Right ventricle myocardium superior (tissue), 1 donor: ENCODE measurements around the gene CACNA1F. TPM values are rescaled to one million over a fixed set of nuclear protein-coding genes. Genes with fewer than 3 reads are reported as not detected.
A peak's percentile ranks its signal among the peaks of the same experiment; 100 is the strongest.

Experiments
- ATAC-seq: fragments of 200-7000 bp; cut with Tn5 transposase; one replicate; pipeline ENCODE4 v1.9.1; 2020; ENCODE audit warnings: mild to moderate bottlenecking; ENCODE audit not compliant: poor library complexity
- DNase-seq: peaks from one replicate; pipeline ENCODE4 v3.0.0-alpha.2; 2020
- intact Hi-C: fragments of 100-400 bp; cut with DNase I; formaldehyde crosslinking; loops from one replicate; pipeline ENCODE4 v1.11.2; 2022
- total RNA-seq: library from RNA; stranded (reverse); fragmentation: NEBNext Ultra II Directional; extraction: Animal tissue kit (Norgen Biotek cat#: 25700); gene quantifications from one replicate; pipeline ENCODE4 v1.2.1, GENCODE V29; 2021
- donor health status: DM: no; HTN: yes; CAD: no; lungs with severe emphysema.

The CACNA1F gene
- total RNA-seq, 1 donor from 2014 or later, result 0.11 TPM

DNA sequence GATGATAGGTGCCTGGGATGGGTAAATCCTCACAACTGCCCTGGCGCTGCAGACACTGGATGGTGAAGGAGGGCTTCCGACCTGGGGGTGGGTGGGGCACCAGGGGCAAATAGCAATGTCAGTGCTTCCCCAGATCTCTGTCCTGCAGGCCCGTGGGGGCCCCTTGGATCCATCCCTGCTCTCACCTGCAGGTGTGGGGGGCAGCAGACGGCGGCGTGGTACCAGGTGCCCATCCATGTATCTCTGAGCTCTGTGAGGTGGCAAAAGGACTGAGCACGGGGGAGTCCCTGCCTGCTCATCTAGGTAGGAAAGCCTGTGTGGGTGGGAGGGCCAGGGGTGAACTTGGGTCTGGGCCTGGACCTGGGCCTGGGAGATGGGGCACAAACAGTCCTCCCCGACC lies 26.6 kb downstream of the CACNA1F start:
- intact Hi-C loops, result no loop called here
- DNase-seq, result no peak
- no peak for ATAC-seq

DNA sequence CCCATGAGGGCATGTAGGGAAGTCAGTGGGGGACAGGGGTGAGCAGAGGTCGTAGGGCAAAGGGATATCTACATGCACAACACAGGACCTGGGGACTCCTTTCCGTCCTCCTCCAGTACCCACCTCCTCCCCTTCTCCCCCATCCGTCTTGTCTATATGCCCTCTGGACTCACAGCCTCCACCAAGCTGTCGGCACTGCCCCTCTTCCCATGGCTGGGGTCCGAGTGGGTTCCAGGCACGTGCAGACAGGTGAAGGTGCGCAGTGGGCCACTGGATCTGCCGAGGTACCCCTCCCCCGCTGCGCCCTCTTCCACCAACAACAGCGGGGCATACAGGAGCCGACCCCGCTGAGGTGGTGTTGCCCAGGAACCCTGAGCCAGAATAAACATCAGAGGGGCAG lies 27.7 kb downstream of the CACNA1F start:
- intact Hi-C loops, result no loop called here
- ATAC-seq, result no peak
- no peak for DNase-seq

DNA sequence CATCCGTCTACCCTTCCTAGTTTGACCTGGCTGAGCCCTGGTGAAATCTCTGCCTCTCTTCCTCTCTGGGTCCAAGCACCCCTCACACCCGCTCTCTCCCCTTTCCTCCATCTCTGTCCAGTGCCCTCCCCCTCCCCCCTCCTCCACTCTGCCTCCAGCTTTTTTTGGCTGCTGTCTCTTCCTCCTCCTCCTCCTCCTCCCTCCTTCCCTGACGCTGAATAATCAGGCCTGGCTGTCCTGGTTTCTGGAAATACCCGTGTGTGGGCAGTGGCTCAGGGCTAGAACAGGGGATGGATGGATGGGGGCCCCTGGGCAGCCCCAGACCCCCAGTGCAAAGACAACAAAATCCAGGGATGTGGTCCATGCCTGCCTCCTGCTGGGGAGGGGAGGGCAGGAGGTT lies 28.4 kb downstream of the CACNA1F start:
- ATAC-seq (no peak), DNase-seq (no peak)
- intact Hi-C loops, result no loop called here

DNA sequence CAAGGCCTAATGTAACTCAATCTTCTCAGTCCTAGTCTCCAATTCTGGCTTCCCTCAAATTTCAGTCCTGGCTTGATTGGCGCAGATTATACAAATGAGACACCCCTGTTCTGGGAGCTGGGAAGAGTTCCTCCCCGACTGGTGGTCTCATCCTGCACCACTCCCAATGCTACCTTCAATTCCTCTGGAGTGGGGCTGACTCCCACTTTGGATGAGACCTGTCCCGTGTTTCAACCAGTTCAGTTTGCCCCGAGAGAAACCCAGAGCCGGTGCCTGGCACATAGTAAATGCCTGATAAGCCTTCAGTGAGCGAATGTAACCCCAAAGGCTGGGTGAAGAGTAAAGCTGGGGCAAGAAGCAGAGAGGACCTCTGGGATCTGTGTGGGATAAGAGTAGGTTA lies 29.1 kb downstream of the CACNA1F start:
- DNase-seq, result no peak
- intact Hi-C loops, result no loop called here
- ATAC-seq, result no peak

DNA sequence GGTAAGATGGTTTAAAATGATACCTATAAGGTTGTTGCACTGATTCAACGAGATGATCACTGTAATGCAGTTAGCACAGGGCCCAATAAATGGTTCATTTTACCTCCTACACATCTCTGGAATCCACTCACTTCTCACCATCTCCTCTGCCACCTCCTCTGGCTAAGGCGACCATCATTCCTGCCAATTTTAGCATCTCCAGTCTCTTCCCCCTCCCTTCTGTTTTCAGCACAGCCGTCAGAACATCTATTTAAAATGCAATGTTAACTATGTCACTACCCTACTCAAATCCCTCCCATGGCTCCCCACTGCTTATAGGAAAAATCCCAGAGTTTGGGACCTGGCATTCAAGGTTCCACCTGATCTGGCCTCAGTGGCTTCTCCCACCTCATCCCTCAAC lies 29.6 kb downstream of the CACNA1F start:
- intact Hi-C loops, result no loop called here
- ATAC-seq, result no peak
- no peak for DNase-seq

DNA sequence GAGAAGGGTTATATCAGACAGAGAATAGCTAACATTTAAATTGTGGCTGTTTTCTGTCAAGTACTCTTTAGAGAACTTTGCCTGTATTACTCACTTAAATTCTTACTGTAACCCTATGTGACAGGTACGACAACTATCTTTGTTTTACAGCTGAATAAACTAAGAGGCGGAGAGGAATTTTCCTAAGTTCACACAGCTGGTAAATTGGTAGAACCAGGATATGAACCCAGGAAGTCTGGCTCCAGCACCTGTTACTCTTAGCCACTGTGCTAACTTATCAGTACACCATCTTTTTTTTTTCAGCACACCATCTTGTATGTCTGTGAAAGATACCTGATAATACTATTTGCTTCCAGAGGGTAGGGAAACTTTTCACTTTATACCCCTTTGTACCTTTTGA lies 31.1 kb downstream of the CACNA1F start:
- ATAC-seq (no peak), DNase-seq (no peak)
- intact Hi-C loops, result no loop called here

DNA sequence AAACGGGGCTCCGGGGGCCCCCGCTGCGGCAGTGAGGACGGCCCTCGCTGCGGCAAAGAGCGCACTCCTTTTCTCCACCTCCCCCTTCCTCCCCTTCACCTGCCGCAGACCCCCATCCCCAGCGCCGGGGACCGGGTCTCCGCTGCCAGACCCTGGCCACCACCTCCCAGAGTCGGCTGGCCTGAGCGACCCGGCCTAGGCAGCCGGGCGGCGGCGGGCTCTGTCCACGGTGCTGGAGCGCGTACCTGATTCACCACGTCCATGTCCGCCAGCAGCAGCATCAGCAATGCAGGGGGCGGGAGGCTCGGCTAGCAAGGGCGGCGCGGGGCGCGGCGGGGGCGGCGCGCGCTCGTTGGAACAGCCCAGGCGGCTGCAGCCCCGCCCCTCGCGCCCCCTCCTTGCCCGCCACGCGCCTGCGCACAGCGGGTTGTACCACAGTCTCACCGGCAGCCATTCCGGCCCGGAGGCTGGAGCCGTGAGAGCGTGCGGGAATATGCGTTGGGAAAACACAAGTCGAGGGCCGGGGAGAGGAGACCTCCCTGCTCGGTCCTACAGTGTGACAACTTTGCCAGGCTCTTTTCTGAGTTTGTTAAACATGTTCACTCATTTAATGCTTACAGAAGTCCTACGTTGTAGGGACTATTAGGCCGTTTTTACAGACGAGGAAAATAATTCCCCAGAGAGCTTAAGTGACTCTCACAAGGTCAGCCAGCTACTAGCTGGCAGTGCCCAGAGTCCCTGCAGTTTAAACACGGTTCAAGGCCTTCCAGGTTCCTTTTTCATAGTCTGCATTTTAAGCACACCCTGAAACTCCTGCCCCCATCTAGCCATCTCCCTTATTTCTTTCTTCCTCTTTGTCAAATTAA lies 33.0 kb downstream of the CACNA1F start, which contains the start of gene SYP:
Gene SYP, minus strand, starts transcription at position 288 of the 866 bp plus-strand sequence. Its CDS starts 7 bp downstream, at position 281.
- ATAC-seq, result peak; percentile 98
- DNase-seq, result peak; percentile 93
- intact Hi-C loops, result no loop called here

DNA sequence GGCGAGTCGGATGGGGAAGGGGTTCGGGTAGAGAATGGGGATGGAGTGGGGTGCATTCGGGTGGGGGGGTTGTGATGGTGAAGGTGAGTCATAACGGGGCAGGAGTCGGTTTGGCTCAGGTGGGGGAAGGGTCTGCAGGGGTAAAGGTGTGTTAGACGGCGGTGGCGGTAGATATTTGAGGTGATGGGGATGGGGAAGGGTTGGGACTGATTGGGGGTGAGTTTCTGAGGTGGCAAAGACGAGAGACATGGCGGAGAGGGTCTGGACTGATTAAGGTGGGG lies 33.9 kb downstream of the CACNA1F start:
- ATAC-seq, result no peak
- DNase-seq, result no peak
- intact Hi-C loops, result no loop called here

DNA sequence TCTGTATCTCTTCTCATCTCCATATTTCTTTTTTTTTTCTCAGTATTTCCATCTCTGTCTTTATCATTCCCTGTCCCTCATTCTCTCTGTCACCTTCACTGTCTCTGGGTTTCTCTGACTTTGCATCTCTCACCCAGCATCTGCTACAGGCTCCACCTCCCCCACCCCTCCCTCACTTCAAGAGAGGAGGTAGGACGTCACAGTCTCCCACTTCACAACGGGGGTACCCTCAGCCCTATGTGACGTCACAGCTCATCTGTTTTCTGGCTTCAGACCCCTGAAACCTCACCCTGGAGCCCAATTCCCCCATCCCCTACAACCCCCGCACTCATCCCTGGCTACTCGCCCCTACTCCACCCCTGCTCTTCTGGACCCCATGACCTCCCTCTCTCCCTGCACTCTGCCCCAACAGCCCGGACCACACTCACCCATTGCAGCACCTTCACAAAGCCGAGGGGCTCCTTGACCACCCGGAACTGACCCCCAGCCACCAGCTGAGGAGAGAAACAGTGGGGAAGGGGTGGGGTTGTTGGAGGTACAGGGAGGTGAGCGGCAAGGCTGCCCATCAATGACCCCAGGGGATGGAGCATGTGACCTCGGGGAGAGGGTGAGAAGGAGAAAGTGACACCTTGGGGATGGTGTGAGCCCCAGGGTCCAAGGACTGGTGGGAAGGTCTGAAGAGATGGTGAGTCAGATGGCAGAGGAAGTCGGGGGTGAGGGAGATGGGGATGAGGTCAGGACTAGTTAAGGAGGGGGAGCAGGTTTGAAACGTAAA lies 34.4 kb downstream of the CACNA1F start:
- no peak for ATAC-seq
- intact Hi-C loops, result no loop called here

DNA sequence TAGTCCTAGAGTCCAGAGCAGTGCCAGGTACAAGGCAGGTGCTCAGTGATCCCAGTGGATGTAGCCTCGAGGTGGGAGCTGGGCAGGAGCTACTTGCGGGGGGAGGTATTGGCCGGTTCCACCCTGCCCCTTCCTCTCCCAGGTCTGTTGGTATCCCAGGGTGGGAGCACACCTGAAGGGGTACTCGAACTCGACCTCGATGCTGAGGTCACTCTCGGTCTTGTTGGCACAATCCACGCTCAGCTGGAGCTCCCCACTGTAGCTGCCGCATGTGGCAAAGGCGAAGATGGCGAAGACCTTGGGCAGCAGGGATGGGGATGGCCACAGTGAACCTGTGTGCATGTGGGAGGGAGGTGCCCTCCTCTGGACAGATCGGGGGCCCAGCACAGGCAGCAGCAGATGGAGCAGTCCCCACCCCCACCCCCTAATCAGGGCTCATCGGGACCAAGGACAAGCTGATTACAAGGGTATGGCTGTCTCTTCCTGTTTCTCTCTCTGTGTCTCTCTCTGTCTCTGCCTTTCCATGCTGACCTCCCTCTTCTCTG lies 35.5 kb downstream of the CACNA1F start:
- ATAC-seq (no peak), DNase-seq (no peak)
- intact Hi-C loops, result no loop called here

More for the DNA sequence above, 34.4 kb downstream of the CACNA1F start:
- no peak for DNase-seq

DNA sequence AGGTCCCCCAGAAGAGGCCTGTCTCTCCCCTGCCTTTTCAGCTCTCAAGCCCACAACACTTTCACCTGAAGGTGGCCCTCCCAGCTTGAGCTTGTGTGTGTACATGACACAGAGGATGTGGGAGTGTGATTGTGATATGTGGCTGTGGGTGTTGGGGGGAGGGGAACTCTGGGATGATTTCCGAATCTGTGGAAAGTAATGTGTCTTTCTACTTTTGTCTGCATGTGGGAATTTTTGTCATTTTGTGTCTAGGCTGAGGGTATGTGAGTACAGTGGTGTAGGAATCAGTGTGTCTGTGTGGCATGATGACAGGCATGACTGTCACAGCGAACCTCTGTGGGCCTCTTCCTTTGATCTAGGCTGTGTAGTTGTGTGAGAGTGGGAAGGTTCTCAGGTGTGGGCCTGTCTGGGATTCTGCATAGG lies 39.6 kb downstream of the CACNA1F start:
- ATAC-seq (no peak), DNase-seq (no peak)
- intact Hi-C loops, result no loop called here

DNA sequence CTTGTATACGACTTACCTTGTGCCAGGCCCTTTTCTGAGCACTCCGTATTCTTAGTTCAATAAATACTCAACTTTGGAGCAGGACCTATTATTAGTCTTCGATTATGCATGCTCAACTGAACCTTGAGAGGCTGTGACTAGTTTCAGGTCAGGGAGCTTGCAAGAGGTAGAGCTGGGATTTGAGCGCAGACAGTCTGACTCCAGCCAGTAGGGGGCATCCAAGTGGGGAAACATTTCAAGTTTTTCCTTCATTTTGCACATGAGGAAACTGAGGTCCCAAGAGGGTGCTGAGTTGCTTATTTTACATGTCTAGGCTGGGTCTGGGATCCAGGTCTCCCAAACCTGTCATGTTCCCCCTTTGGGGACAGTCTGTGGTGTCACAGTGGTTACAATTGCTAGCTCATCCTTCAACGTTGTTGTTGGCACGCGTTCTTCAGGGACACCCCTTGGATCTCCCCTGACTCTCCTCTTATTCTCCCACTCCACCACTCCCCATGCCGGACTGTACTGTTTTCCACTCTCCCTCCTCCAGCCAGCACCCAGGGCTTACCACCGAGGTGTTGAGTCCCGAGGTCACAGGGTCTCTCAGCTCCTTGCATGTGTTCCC lies 40.3 kb downstream of the CACNA1F start:
- intact Hi-C loops, result no loop called here
- DNase-seq, result no peak
- ATAC-seq, result no peak

DNA sequence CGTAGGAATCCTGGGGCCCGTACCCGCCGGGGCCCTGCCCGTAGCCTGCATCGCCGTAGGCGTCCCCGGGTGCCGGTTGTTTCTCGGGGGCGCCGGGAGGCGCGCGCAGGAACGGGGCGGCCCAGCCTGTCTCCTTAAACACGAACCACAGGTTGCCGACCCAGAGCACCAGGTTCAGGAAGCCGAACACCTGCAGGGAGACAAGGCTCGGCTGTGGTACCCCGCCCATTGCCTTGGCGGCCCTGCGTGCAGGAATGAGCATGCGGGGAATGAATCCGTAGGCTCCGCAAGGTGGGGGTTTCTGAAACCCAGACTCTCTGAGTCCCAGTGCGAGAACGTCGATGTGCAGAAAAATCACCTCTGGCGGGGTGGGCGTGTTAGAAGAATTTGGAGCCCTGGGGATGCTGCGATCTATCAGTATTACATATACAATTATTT lies 41.5 kb downstream of the CACNA1F start:
- ATAC-seq (peak; percentile 1), DNase-seq (no peak)
- intact Hi-C loops, result no loop called here

DNA sequence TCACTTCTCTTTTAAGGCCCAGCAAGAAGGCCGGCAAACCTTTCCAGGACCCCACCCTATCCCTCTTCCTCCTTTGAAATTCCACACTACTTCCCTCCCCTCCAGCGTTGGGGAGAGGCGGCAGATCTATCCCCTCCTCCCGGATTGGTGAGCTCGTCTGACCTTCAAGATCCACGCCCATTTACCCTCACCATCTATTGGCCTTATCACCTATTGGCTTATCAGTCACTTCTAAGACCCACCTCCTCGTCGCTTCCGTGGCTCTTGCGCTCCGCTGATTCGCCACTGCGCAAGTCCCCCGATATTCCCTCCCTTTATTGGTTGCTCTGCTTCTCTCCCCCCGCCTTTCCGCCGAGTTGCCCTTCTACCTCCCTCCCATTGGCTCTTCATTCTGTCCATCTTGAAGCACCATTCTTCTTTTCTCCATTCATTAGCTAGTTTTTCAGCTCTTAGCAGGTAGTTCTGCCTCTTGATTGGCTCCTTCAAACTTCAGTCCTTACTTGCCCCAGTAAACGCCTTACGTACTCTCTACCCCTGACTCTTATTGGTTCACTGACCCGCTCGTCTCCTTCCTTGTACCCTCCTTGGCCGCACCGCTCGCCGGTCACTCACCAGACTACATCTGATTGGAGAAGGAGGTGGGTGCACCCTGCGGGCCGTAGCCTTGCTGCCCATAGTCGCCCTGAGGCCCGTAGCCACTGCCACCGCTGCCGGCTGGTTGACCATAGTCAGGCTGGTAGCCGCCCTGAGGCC lies 42.1 kb downstream of the CACNA1F start:
- DNase-seq (peak; percentile 92), ATAC-seq (peak; percentile 89)
- intact Hi-C loops, result no loop called here

DNA sequence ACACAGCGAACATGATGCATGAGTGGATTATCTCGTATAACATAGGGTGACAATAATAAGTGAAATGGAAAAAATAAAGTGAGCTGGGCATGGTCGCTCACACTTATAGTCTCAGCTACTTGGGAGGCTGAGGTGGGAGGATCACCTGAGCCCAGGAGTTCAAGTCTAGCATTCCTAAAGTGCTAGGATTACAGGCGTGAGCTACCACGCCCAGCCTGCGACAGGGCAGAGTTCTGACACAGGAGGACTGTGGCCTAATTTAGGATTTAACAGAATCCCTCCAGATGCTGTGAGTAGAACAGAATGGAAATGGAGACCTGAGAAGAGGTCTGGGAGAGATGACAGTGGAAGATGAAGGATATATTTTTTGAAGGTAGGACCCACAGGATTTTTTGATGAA lies 43.5 kb downstream of the CACNA1F start:
- no peak for ATAC-seq
- intact Hi-C loops, result no loop called here
- no peak for DNase-seq

DNA sequence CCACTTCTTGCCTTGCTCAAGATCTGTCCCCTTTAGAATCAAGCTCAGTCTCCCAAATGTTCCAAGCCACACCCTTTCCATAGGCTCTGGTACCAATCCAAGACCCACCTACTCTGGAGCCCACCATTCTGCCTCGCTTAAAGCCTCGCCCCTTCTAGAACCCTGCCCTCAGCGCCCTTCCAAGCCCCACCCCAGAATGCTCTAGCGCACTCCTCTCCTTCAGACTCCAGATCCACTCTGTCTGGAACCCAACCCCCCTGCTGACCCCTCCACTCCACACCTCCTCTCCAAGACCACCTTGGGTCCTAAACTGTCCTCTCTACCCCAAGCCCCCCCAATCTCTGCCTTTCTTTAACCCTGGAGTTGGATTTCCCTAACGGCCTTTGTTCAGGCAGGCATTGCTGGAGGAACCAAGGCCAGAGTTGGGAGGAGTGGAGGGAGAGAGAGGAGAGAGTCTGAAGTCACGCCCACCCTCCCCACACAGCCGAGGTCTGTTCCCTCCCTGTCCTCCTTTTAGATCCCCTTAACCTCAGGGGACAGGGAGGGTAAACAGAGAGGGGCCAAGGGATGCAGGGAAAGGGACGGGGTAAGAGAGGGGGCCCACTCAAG lies 44.6 kb downstream of the CACNA1F start:
- DNase-seq (no peak), ATAC-seq (no peak)
- intact Hi-C loops, result no loop called here

DNA sequence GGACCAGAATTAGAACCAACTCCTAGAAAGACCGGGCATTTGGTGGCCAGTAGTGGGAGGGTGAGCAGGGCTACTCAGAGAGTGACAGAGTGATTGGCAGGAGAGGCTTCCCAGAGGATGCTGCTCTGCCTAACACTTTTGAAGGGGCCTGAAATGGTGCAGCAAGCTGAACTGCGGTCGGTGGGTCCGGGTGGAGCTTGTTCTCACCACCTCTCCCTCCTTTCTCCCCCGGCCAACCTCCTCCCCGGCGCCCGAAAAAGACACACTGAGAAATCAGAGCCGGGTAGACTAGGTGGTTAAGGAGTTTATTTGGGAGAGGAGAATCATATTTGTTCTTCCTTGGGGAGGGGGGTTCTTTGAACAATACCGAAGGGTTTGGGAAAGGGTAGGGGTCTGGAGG lies 45.6 kb downstream of the CACNA1F start:
- DNase-seq, result no peak
- no peak for ATAC-seq
- intact Hi-C loops, result no loop called here

DNA sequence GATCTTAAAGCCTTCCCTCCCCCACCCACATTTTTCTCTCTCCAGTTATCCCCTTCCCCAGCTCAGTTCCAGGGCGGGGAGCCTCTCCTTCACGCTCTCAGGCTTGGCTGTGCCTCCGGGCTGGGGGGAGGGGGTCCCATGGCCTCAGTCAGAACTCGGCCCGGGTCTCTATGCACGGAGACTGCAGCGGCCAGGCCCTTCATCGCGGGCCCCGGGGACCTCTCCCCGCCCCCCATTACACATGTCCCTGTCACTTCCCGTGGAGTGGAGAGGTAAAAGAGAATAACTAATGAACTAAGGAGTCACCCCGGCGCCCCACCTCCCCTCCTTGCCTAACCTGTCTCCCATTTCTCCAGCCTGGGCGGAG lies 46.1 kb downstream of the CACNA1F start:
- no peak for DNase-seq
- no peak for ATAC-seq
- intact Hi-C loops, result no loop called here
